Activated effector memory CD4-positive, alpha-beta T cell treated with anti-CD3 and anti-CD28 coated beads, Interleukin-2, amount 50 U/mL, for 16 hours (primary cell): ENCODE data around the gene HMCN2.
"Not testable (repeated sequence)": the region's sequence is repeated elsewhere in the genome, so short reads cannot be mapped to it uniquely, and the experiment has no call there.

Experiments
- DNase-seq: peaks from one replicate; pipeline ENCODE4 v3.0.0-alpha.2; 2020

HMCN2 gene

DNA sequence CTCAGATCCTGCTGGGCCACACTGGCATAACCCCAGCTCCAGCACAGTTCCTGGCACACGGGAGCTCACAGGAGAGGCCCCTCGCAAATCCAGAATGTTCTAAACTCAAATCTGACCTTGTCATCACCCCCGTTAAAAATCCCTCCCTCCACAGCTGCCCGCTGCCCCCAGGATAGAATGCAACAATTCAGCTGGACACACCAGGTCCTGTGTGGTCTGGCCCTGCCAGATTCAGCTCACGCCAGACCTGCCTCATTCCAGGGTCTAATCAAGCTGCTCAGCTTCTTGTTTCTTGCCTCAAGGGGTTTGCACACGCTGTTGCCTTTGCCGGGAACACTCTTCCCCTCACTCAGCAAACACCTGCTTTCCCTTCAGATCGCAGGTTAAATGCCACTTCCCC lies 134.2 kb downstream of the HMCN2 start:
- no peak for DNase-seq

GRCh38 chr9:130400870-130401269 lies 135.3 kb downstream of the HMCN2 start:
- no peak for DNase-seq

GRCh38 chr9:130401742-130402141 lies 136.2 kb downstream of the HMCN2 start:
- DNase-seq: not testable (repeated sequence)

DNA sequence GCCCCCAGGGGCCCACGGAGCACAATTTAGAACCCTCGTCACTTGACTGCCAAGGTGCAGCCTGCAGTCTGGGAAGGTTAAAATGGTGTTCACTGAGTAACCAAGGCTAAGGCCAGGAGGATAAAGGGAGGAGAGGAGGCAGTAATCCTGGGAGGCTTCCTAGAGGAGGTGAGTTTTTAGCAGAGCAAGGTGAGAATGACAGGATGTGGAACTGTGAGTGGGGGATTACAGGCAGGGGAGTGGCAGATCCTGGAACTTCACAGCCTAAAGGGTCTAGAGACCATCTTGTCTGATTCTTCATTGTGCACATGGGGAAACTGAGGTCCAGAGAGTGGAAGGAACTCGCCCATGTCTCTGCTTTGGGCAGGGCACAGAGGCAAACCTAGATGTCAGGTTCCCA lies 136.7 kb downstream of the HMCN2 start:
- DNase-seq: no peak

DNA sequence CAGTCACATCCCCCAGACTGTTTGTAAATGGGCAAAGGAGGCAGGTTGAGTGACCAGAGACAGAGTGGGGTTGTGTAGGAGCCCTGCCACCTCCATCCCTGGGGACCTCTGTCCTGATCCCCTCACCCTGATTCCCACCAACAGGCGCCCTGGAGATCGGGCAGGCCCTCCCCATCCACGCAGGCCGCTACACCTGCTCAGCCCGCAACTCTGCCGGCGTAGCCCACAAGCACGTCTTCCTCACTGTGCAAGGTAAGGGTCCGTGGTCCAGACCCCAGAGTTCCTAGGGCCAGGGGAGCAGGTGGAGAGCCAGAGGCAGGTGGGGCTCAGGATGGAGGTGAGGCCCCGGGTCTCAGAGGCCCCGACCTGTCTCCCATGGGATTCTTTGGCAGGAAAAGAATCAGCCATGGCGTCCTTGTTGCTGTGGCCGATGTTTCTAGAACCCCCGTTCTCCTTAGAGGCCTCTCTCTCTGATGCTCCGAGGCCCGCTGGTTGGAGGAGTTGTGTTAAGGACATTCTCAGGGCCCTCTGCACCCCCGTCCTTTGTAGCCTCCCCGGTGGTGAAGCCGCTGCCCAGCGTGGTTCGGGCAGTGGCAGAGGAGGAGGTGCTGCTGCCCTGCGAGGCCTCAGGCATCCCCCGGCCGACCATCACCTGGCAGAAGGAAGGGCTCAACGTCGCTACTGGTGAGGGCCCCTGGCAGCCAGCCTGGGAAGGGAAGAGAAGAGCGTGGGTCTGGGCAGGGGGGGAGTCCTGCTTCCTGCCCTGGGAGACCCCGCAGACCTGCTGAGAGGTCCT lies 137.3 kb downstream of the HMCN2 start:
- DNase-seq: no peak

GRCh38 chr9:130405657-130406257 lies 140.2 kb downstream of the HMCN2 start:
- DNase-seq: no peak

DNA sequence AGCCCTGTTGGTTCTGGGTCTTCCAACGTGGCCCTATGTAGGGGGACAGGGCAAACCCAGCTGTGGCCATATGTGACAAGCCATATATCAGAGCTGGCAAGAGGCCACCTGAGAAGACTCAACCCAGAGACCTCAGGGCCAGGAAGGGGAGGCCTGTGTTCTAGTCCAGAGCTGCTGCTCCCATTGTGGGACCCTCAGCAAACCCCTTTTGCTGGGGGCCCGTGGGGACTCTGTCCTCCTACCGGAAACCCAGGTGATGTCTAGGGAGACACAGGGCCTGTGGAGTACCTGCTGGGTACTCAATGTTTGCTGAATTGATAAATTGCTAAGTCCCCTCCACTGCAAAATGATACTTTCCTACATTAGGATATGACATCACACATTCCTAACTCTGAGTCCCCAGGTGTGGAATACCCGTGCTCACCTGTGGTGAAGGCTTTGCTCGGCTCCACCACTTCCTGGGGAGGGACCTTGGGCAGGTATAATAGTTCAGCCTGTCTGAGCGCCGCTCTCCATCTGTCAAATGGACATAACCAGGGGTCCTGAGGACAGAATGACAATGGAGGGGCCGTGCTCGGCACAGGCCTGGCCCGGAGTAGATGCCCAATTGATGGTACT lies 140.8 kb downstream of the HMCN2 start:
- no peak for DNase-seq

DNA sequence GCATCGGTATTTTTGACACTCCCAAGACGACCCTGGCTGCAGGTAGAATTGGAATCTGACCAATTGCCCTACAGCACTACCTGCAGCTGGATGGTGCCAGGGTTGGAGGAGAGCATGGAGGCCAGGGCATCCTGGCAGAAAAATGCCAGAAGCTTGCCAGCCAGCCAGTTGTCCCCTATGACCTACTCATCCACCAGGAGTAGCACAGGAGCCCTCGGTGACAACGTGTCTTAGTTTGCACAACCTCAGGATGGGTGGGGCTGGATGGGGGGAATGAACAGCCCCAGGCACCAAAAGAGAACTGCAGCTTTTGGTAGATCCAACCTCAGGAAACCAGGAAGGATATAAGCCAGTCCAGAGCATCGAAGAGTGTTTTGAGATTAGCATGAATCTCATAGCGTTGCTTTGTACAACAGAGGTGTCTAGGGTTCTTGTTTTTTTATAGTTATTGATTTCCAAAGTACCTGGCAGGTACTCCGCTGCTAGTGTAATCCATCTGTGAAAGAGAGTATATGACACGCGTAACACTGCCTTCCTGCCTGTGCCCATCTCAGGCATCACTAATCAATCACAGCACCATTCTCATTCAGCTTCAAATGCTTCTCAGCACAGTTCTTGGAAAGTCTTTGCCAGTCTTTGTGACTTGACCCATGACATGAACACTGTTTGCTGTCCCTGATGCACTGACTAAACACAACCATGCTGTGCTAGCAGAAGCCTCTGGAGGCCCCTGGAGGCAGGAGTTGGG lies 142.5 kb downstream of the HMCN2 start:
- DNase-seq: no peak

- DNase-seq: no peak
Measured at GRCh38 chr9:130408669-130409068, 143.1 kb downstream of the HMCN2 start.

DNA sequence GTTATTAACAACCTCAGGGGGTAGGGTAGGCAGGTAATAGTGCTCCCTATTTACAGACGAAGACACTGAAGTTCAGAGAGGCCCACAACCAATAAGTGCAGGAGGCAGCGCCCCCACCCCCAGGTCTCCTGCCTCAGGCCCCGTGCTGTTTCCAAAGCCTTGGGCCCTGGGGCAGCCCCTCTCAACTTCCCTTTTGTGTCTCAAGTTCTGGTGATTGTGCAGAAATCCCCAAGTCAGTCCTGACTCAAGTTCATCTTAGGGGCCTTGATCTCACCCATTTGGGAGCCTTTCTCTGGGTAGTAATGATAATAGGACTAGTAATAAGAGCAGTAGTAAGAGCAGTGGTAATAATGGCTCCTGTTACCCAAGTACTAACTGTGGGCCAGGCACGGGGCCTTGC lies 143.7 kb downstream of the HMCN2 start:
- no peak for DNase-seq

- DNase-seq: no peak
Measured at GRCh38 chr9:130410443-130410842, 144.9 kb downstream of the HMCN2 start.

GRCh38 chr9:130411566-130411915 lies 146.0 kb downstream of the HMCN2 start:
- no peak for DNase-seq

GRCh38 chr9:130414081-130414731 lies 148.6 kb downstream of the HMCN2 start:
- DNase-seq: no peak

GRCh38 chr9:130414910-130415746 lies 149.6 kb downstream of the HMCN2 start:
- DNase-seq: no peak

DNA sequence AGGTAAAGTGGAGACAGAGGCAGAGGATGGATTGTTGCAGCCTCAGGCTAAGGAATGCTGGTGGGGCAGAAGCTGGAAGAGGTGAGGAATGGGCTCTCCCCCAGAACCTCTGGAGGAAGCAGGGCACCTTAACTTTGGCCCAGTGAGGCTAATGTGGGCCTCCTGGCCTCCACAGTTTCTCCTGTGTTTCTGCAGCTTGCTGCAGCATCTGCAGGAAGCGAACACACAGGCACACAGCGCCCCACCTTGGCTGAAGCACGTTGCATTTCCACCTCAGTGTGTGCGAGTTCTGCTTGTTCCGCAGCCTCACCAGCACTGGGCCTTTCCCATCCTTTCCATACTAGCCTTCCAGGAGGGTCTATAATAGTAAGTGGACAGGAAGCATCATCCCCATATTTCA lies 152.0 kb downstream of the HMCN2 start:
- no peak for DNase-seq

DNA sequence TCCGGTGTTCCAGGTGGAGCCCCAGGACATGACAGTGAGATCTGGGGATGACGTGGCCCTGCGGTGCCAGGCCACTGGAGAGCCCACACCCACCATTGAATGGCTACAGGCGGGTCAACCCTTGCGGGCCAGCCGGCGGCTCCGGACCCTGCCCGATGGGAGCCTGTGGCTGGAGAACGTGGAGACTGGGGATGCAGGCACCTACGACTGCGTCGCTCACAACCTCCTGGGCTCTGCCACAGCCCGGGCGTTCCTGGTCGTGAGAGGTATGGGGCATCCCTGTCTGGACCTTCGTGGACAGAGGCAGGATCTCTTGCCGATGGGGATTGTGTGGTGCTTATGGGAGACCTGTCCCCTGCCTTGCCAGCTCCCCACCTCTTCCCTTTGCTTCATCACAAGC lies 153.2 kb downstream of the HMCN2 start:
- DNase-seq: no peak

- no peak for DNase-seq
Measured at GRCh38 chr9:130419521-130420035, 154.0 kb downstream of the HMCN2 start.

- DNase-seq: no peak
Measured at GRCh38 chr9:130421154-130421801, 155.7 kb downstream of the HMCN2 start.

DNA sequence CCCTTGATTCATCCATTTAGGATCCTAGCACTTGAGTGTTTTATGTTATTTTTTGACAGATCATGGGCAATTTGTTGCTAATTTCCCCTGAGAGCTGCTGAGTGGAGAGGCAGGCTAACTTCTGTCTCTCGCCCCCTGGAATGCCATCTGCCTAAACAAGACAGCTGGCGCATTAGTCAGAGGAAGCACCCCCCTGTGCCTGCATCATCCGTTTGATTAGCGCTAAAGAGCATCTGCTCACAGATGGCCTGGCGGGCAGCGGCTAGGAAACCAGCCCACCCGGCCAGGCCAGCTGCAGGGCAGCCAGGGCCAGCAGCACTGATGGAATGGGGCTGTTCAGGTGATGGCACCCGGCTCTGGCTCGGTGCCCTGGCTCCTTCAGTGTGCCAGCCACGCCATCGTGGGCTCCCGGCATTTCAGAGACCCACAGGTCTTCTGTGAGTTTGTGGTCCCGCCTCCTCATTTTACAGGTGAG lies 156.3 kb downstream of the HMCN2 start:
- DNase-seq: no peak

DNA sequence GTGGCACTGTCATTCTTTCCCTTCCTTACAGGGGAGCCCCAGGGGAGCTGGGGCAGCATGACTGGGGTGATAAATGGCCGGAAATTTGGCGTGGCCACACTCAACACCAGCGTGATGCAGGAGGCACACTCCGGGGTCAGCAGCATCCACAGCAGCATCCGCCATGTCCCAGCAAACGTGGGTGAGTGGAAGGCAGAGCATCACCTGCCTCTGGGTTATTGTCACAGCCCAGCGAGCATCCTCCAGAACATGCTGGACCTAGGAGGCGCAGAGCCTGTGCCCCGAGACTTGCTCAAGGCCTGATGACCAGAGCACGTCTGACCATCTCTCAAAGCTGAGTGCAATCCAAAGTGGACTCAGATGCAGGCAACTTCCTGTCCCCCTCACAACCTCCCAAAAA lies 157.0 kb downstream of the HMCN2 start:
- no peak for DNase-seq

DNA sequence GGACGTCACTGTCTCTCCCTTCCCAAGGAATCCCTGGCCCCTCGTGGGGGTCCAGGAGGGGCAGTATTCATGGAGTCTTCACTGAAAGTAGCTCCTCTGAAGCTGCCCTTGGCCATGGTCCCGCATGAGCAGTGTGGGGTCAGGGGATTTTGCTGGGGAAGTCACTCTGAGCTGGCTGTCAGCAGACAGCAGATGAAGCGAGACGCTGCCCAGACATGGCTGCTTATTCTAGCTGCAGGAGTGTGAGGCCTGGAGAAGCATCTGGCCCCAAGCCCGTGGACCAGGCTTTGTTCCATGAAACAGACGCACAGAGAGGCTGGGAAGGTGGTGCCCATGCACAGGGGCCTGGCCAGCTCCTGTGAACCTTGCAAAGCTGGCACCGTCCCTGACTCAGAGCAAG lies 157.7 kb downstream of the HMCN2 start:
- no peak for DNase-seq
